HepG2 (cell line): ENCODE data around the gene PDCD5. TPM values are rescaled to one million over a fixed set of nuclear protein-coding genes. Genes with fewer than 3 reads are reported as not detected.
"Not testable (repeated sequence)": the region's sequence is repeated elsewhere in the genome, so short reads cannot be mapped to it uniquely, and the experiment has no call there.

Experiments used
- ATAC-seq: fragments of 200-7000 bp; cut with Tn5 transposase; 3 replicates; pipeline ENCODE4 v1.9.1; 2020; ENCODE audit warnings: mild to moderate bottlenecking, moderate library complexity
- BruUV-seq: library from RNA; stranded (reverse); fragments of 400-500 nt; replicated peaks from 2 replicates; lab custom pipeline; 2021; lab: Mats Ljungman, UMichigan
- CTCF ChIA-PET: fragments of 300-600 bp; formaldehyde crosslinking; extraction: SDS; loops from one replicate; lab custom pipeline; 2021; ENCODE audit warnings: low total read pairs, inconsistent platforms, low intra/inter-chr PET ratio; lab: Yijun Ruan, JAX
- POLR2A ChIA-PET: fragments of 350-600 bp; sonication (Branson Sonifier 250); formaldehyde crosslinking; loops from one replicate; lab custom pipeline; 2020; ENCODE audit warnings: antibody characterized with exemption, inconsistent platforms; lab: Yijun Ruan, JAX
- DNase-seq: peaks from one replicate; pipeline ENCODE4 v3.0.0-alpha.2; 2015; ENCODE audit warnings: low spot score
- FAIRE-seq: peaks from 3 replicates; lab custom pipeline; 2011; peaks lifted over from hg19 to GRCh38; lab: Jason Lieb, UNC
- H2AFZ ChIP-seq: one replicate; pipeline ENCODE4 v1.6.1; 2011; ENCODE audit warnings: low read length, inconsistent platforms
- H3K27ac ChIP-seq: fragments of 300-600 bp; 3 replicates; pipeline ENCODE4 v1.8.0; 2011; ENCODE audit warnings: mixed run types, mild to moderate bottlenecking, mixed read lengths, low read length, inconsistent platforms; ENCODE audit not compliant: insufficient read depth; ENCODE audit errors: extremely low read length
- H3K27me3 ChIP-seq, 2 experiments: fragments of 200-600 bp in 1 of 2; 2 replicates in 1 of 2; 3 replicates in 1 of 2; pipeline versions ENCODE4 v1.6.0 to v1.8.0; 2011; ENCODE audit warnings: low read length in 2 of 2, mild to moderate bottlenecking in 2 of 2, moderate library complexity in 2 of 2, inconsistent platforms in 1 of 2; ENCODE audit not compliant: insufficient read depth in 2 of 2, control insufficient read depth in 1 of 2
- H3K36me3 ChIP-seq, 2 experiments: fragments of 200-600 bp in 1 of 2; replicated peaks in 1 of 2; 2 replicates in 1 of 2; 3 replicates in 1 of 2; pipeline versions ENCODE4 v1.5.1 to v1.8.0; 2011; ENCODE audit warnings: low read length in 2 of 2, inconsistent platforms in 1 of 2; ENCODE audit not compliant: insufficient read depth in 2 of 2, control insufficient read depth in 1 of 2
- H3K4me1 ChIP-seq: 2 replicates; pipeline ENCODE4 v1.5.1; 2012; ENCODE audit warnings: low read length, inconsistent platforms; ENCODE audit not compliant: insufficient read depth
- H3K4me2 ChIP-seq: 2 replicates; pipeline ENCODE4 v1.6.0; 2011; ENCODE audit warnings: low read depth, low read length, inconsistent platforms
- H3K4me3 ChIP-seq, 3 experiments: fragments of 200-600 bp in 1 of 3; sonication (generic), shearing (Covaris generic) in 1 of 3; replicated peaks in 1 of 3; 2 replicates each; pipeline ENCODE4 v1.5.1; 2011 to 2016; ENCODE audit warnings: low read length in 3 of 3, inconsistent platforms in 2 of 3, low read depth in 2 of 3, mild to moderate bottlenecking in 2 of 3, control low read depth in 1 of 3, mixed read lengths in 1 of 3; ENCODE audit not compliant: insufficient read depth in 1 of 3
- H3K79me2 ChIP-seq: one replicate; pipeline ENCODE4 v1.6.1; 2011; ENCODE audit warnings: low read length, inconsistent platforms; ENCODE audit not compliant: insufficient read depth
- H3K9ac ChIP-seq: 2 replicates; pipeline ENCODE4 v1.6.0; 2011; ENCODE audit warnings: mild to moderate bottlenecking, low read depth, low read length, inconsistent platforms; ENCODE audit not compliant: insufficient read depth
- H3K9me3 ChIP-seq: 2 replicates; pipeline ENCODE4 v1.5.1; 2012; ENCODE audit warnings: mild to moderate bottlenecking, low read length
- H4K20me1 ChIP-seq: 2 replicates; pipeline ENCODE4 v1.6.0; 2011; ENCODE audit warnings: inconsistent platforms, mild to moderate bottlenecking, low read length, moderate library complexity; ENCODE audit not compliant: insufficient read depth
- CAMTA2 ChIP-seq: sonication (generic); formaldehyde crosslinking; IDR thresholded peaks from 2 replicates; pipeline ENCODE4 v1.4.0; 2020; ENCODE audit warnings: mild to moderate bottlenecking, missing genetic modification reagents, borderline replicate concordance
- ISL2 ChIP-seq: sonication (generic); formaldehyde crosslinking; IDR thresholded peaks from 2 replicates; pipeline ENCODE4 v1.5.0; 2020; ENCODE audit warnings: missing genetic modification reagents
- NFYC ChIP-seq: IDR thresholded peaks from 2 replicates; pipeline ENCODE4 v1.6.1; 2016; ENCODE audit warnings: missing genetic modification reagents, missing compliant biosample characterization
- RBM22 ChIP-seq: fragments of 200-400 bp; formaldehyde crosslinking; optimal IDR thresholded peaks from 2 replicates; pipeline ENCODE3; 2017; ENCODE audit warnings: mild to moderate bottlenecking, low read length, moderate library complexity
- ZFAT ChIP-seq: sonication (generic); formaldehyde crosslinking; conservative IDR thresholded peaks from 2 replicates; pipeline ENCODE4 v1.8.1; 2023; ENCODE audit warnings: missing genetic modification reagents, inconsistent platforms
- ZNF143 ChIP-seq: sonication (generic); formaldehyde crosslinking; IDR thresholded peaks from 2 replicates; pipeline ENCODE4 v1.4.0; 2020; ENCODE audit warnings: missing genetic modification reagents
- ZNF160 ChIP-seq: sonication (generic); formaldehyde crosslinking; IDR thresholded peaks from 2 replicates; pipeline ENCODE4 v1.8.0; 2022; ENCODE audit warnings: mild to moderate bottlenecking, inconsistent platforms, missing genetic modification reagents
- ZNF207 ChIP-seq: fragments of 450-650 bp; IDR thresholded peaks from 2 replicates; pipeline ENCODE4 v1.6.1; 2016; ENCODE audit warnings: antibody characterized with exemption, borderline replicate concordance
- ZNF530 ChIP-seq: sonication (generic); formaldehyde crosslinking; IDR thresholded peaks from 2 replicates; pipeline ENCODE4 v1.5.0; 2020; ENCODE audit warnings: low read depth, mild to moderate bottlenecking, missing genetic modification reagents
- ZNF570 ChIP-seq: sonication (generic); formaldehyde crosslinking; IDR thresholded peaks from 2 replicates; pipeline ENCODE4 v1.4.0; 2020; ENCODE audit warnings: mild to moderate bottlenecking, missing genetic modification reagents, borderline replicate concordance
- WGBS: methylation state at CpG from one replicate; pipeline ENCODE4 v1.1.6; 2017; ENCODE audit warnings: low lambda C conversion rate; 5-methylcytosine and 5-hydroxymethylcytosine counted together
- in situ Hi-C: cut with HindIII; loops from 2 replicates; pipeline ENCODE4 v1.10.0; 2017; ENCODE audit warnings: low pct_unique_long_range_greater_than_20kb; ENCODE audit not compliant: extremely low pct_ligation_motif_present
- intact Hi-C: fragments of 100-400 bp; cut with micrococcal nuclease; formaldehyde crosslinking; loops from one replicate; pipeline ENCODE4 v1.10.0; 2022; ENCODE audit not compliant: unreplicated experiment
- polyA plus RNA-seq, 8 experiments: library from polyadenylated mRNA; depleted of rRNA in 3 of 8; stranded (reverse) in 7 of 8; unstranded in 1 of 8; fragments of >200 nt; fragmentation: Illumina TruSeq in 4 of 8; extraction: Trizol in 4 of 8; gene quantifications; 2 replicates each; pipeline versions ENCODE4 v1.2.1 to v1.2.3, GENCODE V29; 2011 to 2016; ENCODE audit warnings: low read depth in 4 of 8, missing spikeins in 1 of 8, mixed read lengths in 1 of 8; ENCODE audit not compliant: insufficient read depth in 1 of 8
- total RNA-seq, 5 experiments: library from RNA; depleted of rRNA; stranded (reverse); fragments of >200 nt; fragmentation: Illumina TruSeq; extraction: Trizol; gene quantifications; 2 replicates each; pipeline ENCODE4 v1.2.3, GENCODE V29; 2016; ENCODE audit warnings: low read depth in 1 of 5
- TF ChIP-seq, protein P1 (sequence below): sonication (generic); formaldehyde crosslinking; IDR thresholded peaks from 2 replicates; pipeline ENCODE4 v1.5.1; 2020; ENCODE audit warnings: mild to moderate bottlenecking, missing genetic modification reagents, borderline replicate concordance
- TF ChIP-seq, protein P2 (sequence below): sonication (generic); formaldehyde crosslinking; IDR thresholded peaks from 2 replicates; pipeline ENCODE4 v1.4.0; 2020; ENCODE audit warnings: missing genetic modification reagents

The PDCD5 gene
- total and polyA plus RNA-seq, 2 of the 13 experiments (the other 11 are each of a cell fraction or from before 2014, with no cell fraction given): 56.3 to 332 TPM

DNA sequence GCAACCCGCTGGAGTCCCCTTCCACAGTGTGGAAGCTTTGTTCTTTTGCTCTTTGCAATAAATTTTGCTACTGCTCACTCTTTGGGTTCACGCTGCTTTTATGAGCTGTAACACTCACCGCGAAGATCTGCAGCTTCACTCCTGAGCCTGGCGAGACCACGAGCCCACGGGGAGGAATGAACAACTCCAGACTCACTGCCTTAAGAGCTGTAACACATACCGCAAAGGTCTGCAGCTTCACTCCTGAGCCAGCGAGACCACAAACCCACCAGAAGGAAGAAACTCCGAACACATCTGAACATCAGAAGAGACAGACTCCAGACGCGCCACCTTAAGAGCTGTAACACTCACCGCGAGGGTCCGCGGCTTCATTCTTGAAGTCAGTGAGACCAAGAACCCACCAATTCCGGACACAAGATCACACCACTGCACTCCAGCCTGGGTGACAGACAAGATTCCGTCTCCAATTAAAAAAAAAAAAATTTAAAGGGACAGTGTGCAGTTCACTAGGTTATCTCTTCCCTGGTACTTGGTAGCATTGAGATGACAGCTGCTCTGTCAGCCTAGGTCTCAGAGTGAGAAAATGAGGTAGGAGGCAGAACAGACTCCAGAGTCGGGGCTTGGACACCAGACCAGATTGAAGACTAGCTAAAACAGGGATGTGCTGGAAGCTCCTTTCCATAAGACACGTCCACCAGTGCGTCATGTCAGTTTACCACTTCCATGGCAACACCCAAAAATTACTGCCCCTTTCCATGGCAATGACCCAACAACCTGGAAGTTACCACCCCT lies 8.1 kb upstream of the PDCD5 start:
- in situ Hi-C loops: not testable (repeated sequence)

DNA sequence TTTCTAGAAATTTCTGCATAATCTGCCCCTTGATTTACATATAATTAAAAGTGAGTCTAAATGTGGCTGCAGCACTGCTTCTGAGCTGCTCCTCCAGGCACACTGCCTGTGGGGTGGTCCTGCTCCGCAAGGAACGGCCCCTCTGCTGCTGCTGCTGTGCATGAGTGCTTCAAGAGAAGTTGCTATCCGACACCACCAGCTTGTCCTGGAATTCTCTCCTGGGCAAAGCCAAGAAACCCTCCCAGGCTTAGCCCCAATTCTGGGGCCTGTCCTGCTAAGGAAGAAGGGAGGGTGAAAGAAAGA lies 7.5 kb upstream of the PDCD5 start:
- in situ Hi-C loops: no loop called here
- Histone ChIP-seq H2AFZ (no peak overlapping the region), H3K27me3 (peaks cover 0 to 10% of the 10 kb centered on the region in 2 experiments; a peak in 2 of 5 replicates), H3K9me3 (no peaks in the 10 kb centered on the region), H4K20me1 (no peaks in the 10 kb centered on the region), H3K4me3 (no peak overlapping the region), H3K9ac (no peak overlapping the region), H3K79me2 (no peaks in the 10 kb centered on the region), H3K36me3 (no peaks in the 10 kb centered on the region), H3K4me2 (no peak overlapping the region), H3K27ac (no peak overlapping the region), H3K4me1 (no peaks in the 10 kb centered on the region)
- ATAC-seq: no peak
- FAIRE-seq: no peak
- CTCF ChIA-PET: no interaction called here
- WGBS: 0% methylated on average over 3 of the region's 3 CpGs
- intact Hi-C loops: no loop called here
- no TSS peak for BruUV-seq
- POLR2A ChIA-PET: no interaction called here
- no peak for DNase-seq
- TF ChIP-seq, protein P1, sequence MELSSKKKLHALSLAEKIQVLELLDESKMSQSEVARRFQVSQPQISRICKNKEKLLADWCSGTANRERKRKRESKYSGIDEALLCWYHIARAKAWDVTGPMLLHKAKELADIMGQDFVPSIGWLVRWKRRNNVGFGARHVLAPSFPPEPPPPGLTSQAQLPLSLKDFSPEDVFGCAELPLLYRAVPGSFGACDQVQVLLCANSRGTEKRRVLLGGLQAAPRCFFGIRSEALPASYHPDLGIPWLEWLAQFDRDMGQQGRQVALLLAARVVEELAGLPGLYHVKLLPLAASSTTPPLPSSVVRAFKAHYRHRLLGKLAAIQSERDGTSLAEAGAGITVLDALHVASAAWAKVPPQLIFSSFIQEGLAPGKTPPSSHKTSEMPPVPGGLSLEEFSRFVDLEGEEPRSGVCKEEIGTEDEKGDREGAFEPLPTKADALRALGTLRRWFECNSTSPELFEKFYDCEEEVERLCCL (CRISPR knock-in tag): no peak
- TF ChIP-seq ZNF570 (no peak), ZNF207 (no peak), ZFAT (no peak), RBM22 (no peak), ZNF143 (CRISPR knock-in tag) (no peak), ZNF160 (CRISPR knock-in tag) (no peak), ISL2 (CRISPR knock-in tag) (no peak), ZNF530 (CRISPR knock-in tag) (no peak), CAMTA2 (CRISPR knock-in tag) (no peak), NFYC (CRISPR knock-in tag) (no peak)
- TF ChIP-seq, protein P2, sequence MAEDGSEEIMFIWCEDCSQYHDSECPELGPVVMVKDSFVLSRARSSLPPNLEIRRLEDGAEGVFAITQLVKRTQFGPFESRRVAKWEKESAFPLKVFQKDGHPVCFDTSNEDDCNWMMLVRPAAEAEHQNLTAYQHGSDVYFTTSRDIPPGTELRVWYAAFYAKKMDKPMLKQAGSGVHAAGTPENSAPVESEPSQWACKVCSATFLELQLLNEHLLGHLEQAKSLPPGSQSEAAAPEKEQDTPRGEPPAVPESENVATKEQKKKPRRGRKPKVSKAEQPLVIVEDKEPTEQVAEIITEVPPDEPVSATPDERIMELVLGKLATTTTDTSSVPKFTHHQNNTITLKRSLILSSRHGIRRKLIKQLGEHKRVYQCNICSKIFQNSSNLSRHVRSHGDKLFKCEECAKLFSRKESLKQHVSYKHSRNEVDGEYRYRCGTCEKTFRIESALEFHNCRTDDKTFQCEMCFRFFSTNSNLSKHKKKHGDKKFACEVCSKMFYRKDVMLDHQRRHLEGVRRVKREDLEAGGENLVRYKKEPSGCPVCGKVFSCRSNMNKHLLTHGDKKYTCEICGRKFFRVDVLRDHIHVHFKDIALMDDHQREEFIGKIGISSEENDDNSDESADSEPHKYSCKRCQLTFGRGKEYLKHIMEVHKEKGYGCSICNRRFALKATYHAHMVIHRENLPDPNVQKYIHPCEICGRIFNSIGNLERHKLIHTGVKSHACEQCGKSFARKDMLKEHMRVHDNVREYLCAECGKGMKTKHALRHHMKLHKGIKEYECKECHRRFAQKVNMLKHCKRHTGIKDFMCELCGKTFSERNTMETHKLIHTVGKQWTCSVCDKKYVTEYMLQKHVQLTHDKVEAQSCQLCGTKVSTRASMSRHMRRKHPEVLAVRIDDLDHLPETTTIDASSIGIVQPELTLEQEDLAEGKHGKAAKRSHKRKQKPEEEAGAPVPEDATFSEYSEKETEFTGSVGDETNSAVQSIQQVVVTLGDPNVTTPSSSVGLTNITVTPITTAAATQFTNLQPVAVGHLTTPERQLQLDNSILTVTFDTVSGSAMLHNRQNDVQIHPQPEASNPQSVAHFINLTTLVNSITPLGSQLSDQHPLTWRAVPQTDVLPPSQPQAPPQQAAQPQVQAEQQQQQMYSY (CRISPR knock-in tag): no peak

More for the DNA sequence above, 8.1 kb upstream of the PDCD5 start:
- H4K20me1 ChIP-seq, H3K4me3 ChIP-seq, H3K4me2 ChIP-seq, intact Hi-C loops, H2AFZ ChIP-seq, ATAC-seq, H3K9me3 ChIP-seq, FAIRE-seq, DNase-seq, POLR2A ChIA-PET, H3K4me1 ChIP-seq, BruUV-seq, H3K27ac ChIP-seq, CTCF ChIA-PET, H3K79me2 ChIP-seq, H3K36me3 ChIP-seq, H3K9ac ChIP-seq: not testable (repeated sequence)
- WGBS: 66% methylated on average over 20 of the region's 21 CpGs
- H3K27me3 ChIP-seq: peaks cover 0 to 10% of the 10 kb centered on the region in 2 experiments; a peak in 2 of 5 replicates
